ENCODE measurements around the gene ECE1. TPM values are rescaled to one million over a fixed set of nuclear protein-coding genes. Genes with fewer than 3 reads are reported as not detected.

Gene ECE1
- total and polyA plus RNA-seq, 2 experiments from 2014 or later, result 82.3 to 100 TPM

DNA sequence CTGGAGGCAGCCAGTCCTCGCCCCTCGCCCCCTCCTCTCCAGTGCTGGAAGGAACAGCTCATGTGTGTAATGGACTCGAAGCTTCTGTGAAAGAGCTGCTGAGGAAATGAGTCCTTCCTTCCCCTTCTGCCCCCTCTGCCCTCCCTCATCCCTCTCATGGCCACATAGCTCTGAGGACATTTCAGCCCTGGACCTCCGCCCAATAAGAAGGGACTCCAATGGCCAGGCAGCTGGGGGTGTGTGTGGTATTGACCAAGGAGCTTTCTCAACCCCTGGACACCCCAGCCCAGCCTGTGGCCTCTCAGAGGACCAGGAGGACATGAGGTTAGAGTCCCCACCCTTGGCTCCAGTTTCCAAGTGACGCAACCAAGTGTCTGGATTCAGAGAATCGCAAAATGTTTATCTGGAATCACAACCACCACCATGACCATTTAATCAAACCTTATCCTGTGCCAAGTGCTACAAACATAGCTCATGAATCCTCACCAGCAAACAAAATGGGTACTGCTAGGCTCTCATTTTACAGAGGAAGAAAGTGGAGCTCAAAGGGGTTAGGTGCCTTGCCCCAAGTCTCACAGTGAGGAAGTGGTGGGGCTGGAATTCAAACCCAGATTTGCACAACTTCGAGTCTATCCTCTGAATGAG is 47.8 kb upstream of the ECE1 start:
- 15 to 16% methylated on average over 4 to 7 of the region's 7 CpGs for WGBS, 2 experiments (ENCODE audit: low coverage in 1 of 2, low lambda C conversion rate in 2 of 2, missing lambda C conversion rate in 2 of 2)
- Histone ChIP-seq H3K27me3 (replicated peaks; ENCODE audit: insufficient read depth) (no peaks in the 10 kb centered on the region), H3K4me3 (no peak overlapping the region), H3K79me2 (ENCODE audit: insufficient read depth) (peaks cover 86% of the 10 kb centered on the region), H3K9me3 (ENCODE audit: low read depth) (no peaks in the 10 kb centered on the region), H3K4me2 (ENCODE audit: unreplicated experiment) (peak overlapping the region; percentile 31), H3K9me2 (ENCODE audit: insufficient read depth) (no peaks in the 10 kb centered on the region), H4K20me1 (ENCODE audit: insufficient read depth) (no peaks in the 10 kb centered on the region), H3K9ac (peak overlapping the region; percentile 39; the same call in 1 of the 2 replicates), H3F3A (ENCODE audit: insufficient read depth) (peaks cover 33% of the 10 kb centered on the region), H2AFZ (no peak overlapping the region), H3K36me3 (ENCODE audit: low read depth) (no peaks in the 10 kb centered on the region), H3K27ac (peak overlapping the region; percentile 65), H3K4me1 (ENCODE audit: insufficient read depth) (peaks cover 57% of the 10 kb centered on the region)
- in situ Hi-C loops (cut with MboI), result no loop called here
- TF ChIP-seq EZH2 (IDR thresholded peaks at IDR 0.05; ENCODE audit: insufficient read depth, poor library complexity, severe bottlenecking) (no peak), EZH2phosphoT487 (IDR thresholded peaks at IDR 0.05; ENCODE audit: insufficient read depth, low read depth) (no peak)
- peak; percentile 79 for DNase-seq

DNA sequence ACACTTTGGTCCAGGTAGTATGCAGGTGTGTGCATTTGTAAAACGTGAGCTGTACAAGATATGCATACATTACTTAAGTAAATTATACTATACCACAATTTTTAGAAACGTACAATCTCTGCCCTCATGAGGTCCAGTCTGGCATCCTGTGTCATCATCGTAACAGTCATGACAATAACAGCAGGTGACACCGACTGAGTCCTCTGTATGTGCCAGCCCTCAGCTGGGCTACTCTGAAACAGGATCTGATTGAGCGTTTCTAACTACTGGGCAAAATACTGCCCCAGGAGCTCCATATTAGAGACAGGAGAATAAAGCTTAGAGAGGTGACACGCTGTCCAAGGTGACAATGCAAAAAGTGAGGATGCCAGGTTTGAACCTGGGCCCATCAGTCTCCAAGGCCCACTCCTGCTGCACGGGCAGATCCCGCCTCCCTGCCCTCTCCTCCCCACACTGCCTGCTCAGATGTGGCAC is 47.2 kb upstream of the ECE1 start:
- Histone ChIP-seq H3F3A (ENCODE audit: insufficient read depth) (peaks cover 30% of the 10 kb centered on the region), H3K4me3 (no peak overlapping the region), H3K27ac (peak overlapping the region; percentile 65), H3K36me3 (ENCODE audit: low read depth) (no peaks in the 10 kb centered on the region), H4K20me1 (ENCODE audit: insufficient read depth) (no peaks in the 10 kb centered on the region), H3K4me1 (ENCODE audit: insufficient read depth) (peaks cover 52% of the 10 kb centered on the region), H3K27me3 (replicated peaks; ENCODE audit: insufficient read depth) (no peaks in the 10 kb centered on the region), H3K4me2 (ENCODE audit: unreplicated experiment) (no peak overlapping the region), H3K79me2 (ENCODE audit: insufficient read depth) (peaks cover 84% of the 10 kb centered on the region), H2AFZ (no peak overlapping the region), H3K9me3 (ENCODE audit: low read depth) (no peaks in the 10 kb centered on the region), H3K9me2 (ENCODE audit: insufficient read depth) (no peaks in the 10 kb centered on the region), H3K9ac (peak overlapping the region; percentile 39; the same call in 1 of the 2 replicates)
- in situ Hi-C loops (cut with MboI), result no loop called here
- no peak for DNase-seq
- WGBS, 2 experiments (ENCODE audit: low coverage in 1 of 2, low lambda C conversion rate in 2 of 2, missing lambda C conversion rate in 2 of 2), result 46 to 52% methylated on average over 8 of the region's 8 CpGs
- TF ChIP-seq EZH2 (IDR thresholded peaks at IDR 0.05; ENCODE audit: insufficient read depth, poor library complexity, severe bottlenecking) (no peak), EZH2phosphoT487 (IDR thresholded peaks at IDR 0.05; ENCODE audit: insufficient read depth, low read depth) (no peak)

DNA sequence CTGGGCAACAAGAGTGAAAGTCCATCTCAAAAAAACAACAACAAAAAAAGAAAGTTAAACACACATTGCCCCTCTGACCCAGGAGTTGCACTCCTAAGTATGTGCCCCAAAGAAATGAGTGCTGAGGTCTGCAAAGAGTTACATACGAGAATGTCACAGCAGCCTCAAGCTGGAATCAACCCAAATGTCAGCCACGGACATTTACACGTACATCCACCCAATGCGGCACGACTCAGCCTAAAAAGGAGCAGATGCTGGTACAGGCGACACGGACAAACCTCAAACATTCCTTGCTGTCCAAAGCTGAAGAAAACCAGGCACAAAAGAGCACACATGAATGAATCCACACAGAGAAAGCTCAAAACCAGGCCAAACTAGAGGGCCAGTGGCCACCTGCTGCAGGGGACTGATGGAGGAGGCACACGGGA is 46.8 kb upstream of the ECE1 start:
- H2AFZ ChIP-seq, result no peak overlapping the region
- H3K9ac ChIP-seq, result no peak overlapping the region
- 37 to 44% methylated on average over 8 of the region's 8 CpGs for WGBS, 2 experiments (ENCODE audit: low coverage in 1 of 2, low lambda C conversion rate in 2 of 2, missing lambda C conversion rate in 2 of 2)
- H3K9me2 ChIP-seq (ENCODE audit: insufficient read depth), result no peaks in the 10 kb centered on the region
- no peak for TF ChIP-seq EZH2 (IDR thresholded peaks at IDR 0.05; ENCODE audit: insufficient read depth, poor library complexity, severe bottlenecking)
- no peak for TF ChIP-seq EZH2phosphoT487 (IDR thresholded peaks at IDR 0.05; ENCODE audit: insufficient read depth, low read depth)
- in situ Hi-C loops (cut with MboI), result no loop called here
- DNase-seq, result no peak
- H3K27me3 ChIP-seq (replicated peaks; ENCODE audit: insufficient read depth), result no peaks in the 10 kb centered on the region
- H3K27ac ChIP-seq, result peak overlapping the region; percentile 65
- peaks cover 83% of the 10 kb centered on the region for H3K79me2 ChIP-seq (ENCODE audit: insufficient read depth)
- H3F3A ChIP-seq (ENCODE audit: insufficient read depth), result peaks cover 30% of the 10 kb centered on the region
- H3K4me1 ChIP-seq (ENCODE audit: insufficient read depth), result peaks cover 49% of the 10 kb centered on the region
- H3K36me3 ChIP-seq (ENCODE audit: low read depth), result no peaks in the 10 kb centered on the region
- H3K4me3 ChIP-seq, result no peak overlapping the region
- no peaks in the 10 kb centered on the region for H3K9me3 ChIP-seq (ENCODE audit: low read depth)
- no peak overlapping the region for H3K4me2 ChIP-seq (ENCODE audit: unreplicated experiment)
- no peaks in the 10 kb centered on the region for H4K20me1 ChIP-seq (ENCODE audit: insufficient read depth)

DNA sequence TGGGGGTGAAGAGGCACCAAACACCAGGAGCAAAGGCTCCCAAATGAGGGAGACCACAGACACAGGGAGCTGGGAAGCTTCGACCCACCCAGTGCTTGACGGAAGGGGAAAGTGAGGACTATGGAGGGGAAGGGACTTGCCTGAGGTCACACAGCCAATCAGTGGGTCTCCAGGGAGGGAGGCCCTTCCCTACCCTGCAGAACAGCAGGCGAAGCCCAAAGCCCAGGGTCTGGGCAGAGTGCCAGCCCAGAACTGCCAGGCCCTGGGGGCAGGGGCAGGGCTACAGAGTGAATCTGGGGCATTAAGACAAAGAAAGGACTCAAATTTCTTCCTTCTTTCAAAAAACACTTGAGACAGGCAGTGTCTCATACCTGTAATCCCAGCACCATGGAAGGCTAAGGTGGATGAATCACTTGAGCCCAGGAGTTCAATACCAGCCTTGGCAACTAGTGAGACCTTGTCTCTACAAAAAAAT is 45.5 kb upstream of the ECE1 start:
- Histone ChIP-seq H3K9me2 (ENCODE audit: insufficient read depth) (no peaks in the 10 kb centered on the region), H3K27ac (no peak overlapping the region), H3K9me3 (ENCODE audit: low read depth) (no peaks in the 10 kb centered on the region), H3F3A (ENCODE audit: insufficient read depth) (peaks cover 30% of the 10 kb centered on the region), H3K79me2 (ENCODE audit: insufficient read depth) (peaks cover 83% of the 10 kb centered on the region), H3K36me3 (ENCODE audit: low read depth) (no peaks in the 10 kb centered on the region), H3K4me1 (ENCODE audit: insufficient read depth) (peaks cover 47% of the 10 kb centered on the region), H3K27me3 (replicated peaks; ENCODE audit: insufficient read depth) (no peaks in the 10 kb centered on the region), H2AFZ (no peak overlapping the region), H3K4me2 (ENCODE audit: unreplicated experiment) (peak overlapping the region; percentile 88), H3K4me3 (no peak overlapping the region), H4K20me1 (ENCODE audit: insufficient read depth) (no peaks in the 10 kb centered on the region), H3K9ac (peak overlapping the region; percentile 84; the same call in 1 of the 2 replicates)
- in situ Hi-C loops (cut with MboI), result no loop called here
- WGBS, 2 experiments (ENCODE audit: low coverage in 1 of 2, low lambda C conversion rate in 2 of 2, missing lambda C conversion rate in 2 of 2), result 89 to 93% methylated on average over 3 of the region's 3 CpGs
- no peak for DNase-seq
- no peak for TF ChIP-seq EZH2 (IDR thresholded peaks at IDR 0.05; ENCODE audit: insufficient read depth, poor library complexity, severe bottlenecking)
